HG03571 (cell line): ENCODE results near the gene DNAJB7.
"Not testable (repeated sequence)": the region's sequence is repeated elsewhere in the genome, so short reads cannot be mapped to it uniquely, and the experiment has no call there.

ENCODE experiments used
- ATAC-seq: cut with Tn5 transposase; IDR thresholded peaks from one replicate; pipeline ENCODE4 v1.9.1; 2021; ENCODE audit not compliant: unreplicated experiment

Gene DNAJB7

DNA sequence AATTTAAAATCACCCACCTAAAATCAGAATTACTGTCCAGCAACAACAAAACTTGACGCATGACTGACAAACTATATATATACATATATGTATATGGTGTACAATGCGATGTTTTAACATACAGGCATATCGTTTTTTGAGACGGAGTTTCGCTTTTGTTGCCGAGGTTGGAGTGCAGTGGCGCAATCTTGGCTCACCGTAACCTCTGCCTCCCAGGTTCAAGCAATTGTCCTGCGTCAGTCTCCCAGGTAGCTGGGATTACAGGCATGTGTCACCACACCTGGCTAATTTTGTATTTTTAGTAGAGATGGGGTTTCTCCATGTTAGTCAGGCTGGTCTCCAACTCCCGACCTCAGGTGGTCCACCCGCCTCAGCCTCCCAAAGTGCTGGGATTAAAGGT lies 16.1 kb downstream of the DNAJB7 start:
- not testable (repeated sequence) for ATAC-seq

DNA sequence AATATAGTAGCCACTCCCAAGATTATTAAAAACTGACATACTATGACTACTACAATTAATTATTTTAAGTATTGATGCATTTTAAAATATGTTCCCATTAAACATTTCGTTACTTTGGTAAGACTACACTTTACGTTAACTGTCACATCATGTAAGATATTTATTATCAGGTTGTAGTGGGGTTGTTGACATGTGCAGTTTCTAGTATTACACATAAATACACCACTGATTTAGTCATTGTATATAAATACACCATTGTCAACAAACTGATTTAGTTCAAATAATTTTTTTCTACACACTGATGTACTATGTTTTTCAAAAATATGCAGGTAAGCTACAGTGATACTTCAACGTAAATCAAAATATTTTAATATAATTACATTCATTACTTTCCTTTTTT lies 17.0 kb downstream of the DNAJB7 start:
- ATAC-seq: no peak

- no peak for ATAC-seq
Measured at GRCh38 chr22:40838486-40838885, 23.4 kb downstream of the DNAJB7 start.

GRCh38 chr22:40834619-40835018 lies 27.3 kb downstream of the DNAJB7 start:
- ATAC-seq: no peak

- ATAC-seq: no peak
Measured at GRCh38 chr22:40829131-40829530, 32.8 kb downstream of the DNAJB7 start.

DNA sequence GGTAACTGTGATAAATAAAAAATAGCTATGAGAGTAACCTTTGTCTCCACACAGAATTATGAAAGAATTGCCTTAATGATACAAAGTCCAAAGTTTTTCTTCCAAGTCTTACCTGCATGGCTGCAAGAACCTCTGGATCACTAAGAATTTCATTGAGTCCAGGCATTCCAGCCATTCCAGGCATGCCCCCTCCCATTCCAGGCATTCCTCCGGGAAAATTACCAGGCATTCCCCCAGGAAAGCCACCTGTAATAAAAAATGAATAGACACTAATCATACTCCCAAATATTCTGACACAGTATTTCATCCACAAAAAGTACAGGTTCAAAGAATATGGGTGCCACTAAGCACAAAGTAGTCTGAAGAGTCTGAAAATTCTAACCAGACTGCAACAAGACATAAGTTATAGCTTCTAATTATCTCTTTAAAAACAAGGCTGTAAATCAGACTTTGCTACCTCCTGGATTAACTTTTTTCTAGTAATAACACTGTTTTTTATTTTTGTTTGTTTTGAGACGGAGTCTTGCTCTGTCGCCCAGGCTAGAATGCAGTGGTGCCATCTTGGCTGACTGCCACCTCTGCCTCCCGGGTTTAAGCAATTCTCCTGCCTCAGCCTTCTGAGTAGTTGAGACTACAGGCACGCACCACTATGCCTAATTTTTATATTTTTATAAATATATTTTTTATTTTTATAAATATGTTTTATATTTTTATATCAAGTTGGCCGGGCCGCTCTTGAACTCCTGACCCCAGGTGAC lies 34.8 kb downstream of the DNAJB7 start:
- no peak for ATAC-seq

- not testable (repeated sequence) for ATAC-seq
Measured at GRCh38 chr22:40826292-40826691, 35.6 kb downstream of the DNAJB7 start.

GRCh38 chr22:40823426-40823825 lies 38.5 kb downstream of the DNAJB7 start:
- ATAC-seq: no peak

DNA sequence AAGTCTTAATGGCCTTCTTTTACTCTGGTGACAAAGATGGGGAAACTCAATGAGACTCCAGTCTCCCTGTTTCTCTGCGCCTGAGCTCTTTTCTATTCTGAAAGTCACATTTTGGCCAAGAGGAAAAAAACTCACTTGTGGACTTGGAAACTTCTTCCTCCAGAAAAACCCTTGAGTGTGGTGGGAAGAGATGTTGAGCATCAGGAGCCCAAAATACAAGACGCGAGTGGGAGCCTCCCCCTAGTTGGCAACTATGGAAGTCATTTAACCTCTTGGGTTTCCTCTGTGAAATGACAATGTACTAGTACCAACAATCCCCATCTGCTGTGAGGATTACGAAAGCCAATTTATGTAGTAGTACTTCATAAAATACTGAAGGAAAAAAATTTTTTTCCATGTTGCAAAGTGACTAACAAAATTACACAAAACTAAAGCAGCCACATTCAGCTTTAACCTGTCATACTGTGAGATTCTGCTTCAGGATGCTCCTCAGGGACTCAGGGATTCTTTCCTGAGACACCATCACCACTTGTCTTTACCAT lies 42.2 kb downstream of the DNAJB7 start:
- ATAC-seq: no peak

- ATAC-seq: peak; percentile 71
Measured at GRCh38 chr22:40818747-40819598, 42.9 kb downstream of the DNAJB7 start, which contains the start of gene SLC25A17. Gene SLC25A17 (minus strand): TSS chr22:40819346. CDS start chr22:40819248, 98 bp downstream.

GRCh38 chr22:40818192-40818746 lies 43.6 kb downstream of the DNAJB7 start:
- ATAC-seq: peak; percentile 5

DNA sequence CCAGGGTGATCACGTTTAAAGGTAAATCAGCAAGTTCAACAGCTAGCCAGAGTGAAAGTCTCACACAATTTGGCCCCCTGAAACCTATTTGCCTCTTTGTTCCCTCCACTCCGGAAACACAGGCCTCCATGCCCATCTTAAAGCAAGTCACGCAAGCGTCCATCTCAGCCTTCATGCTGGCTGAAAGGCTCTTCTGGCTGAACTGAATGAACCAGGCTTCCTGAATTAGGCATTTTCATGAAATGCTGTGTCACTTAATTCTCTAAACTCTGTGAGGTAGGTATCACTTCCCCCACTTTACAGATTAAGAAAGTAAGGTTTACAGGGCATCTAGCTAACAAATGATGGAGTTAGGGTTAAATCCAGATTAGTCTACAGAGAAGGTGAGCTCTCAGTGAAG lies 44.2 kb downstream of the DNAJB7 start:
- no peak for ATAC-seq

DNA sequence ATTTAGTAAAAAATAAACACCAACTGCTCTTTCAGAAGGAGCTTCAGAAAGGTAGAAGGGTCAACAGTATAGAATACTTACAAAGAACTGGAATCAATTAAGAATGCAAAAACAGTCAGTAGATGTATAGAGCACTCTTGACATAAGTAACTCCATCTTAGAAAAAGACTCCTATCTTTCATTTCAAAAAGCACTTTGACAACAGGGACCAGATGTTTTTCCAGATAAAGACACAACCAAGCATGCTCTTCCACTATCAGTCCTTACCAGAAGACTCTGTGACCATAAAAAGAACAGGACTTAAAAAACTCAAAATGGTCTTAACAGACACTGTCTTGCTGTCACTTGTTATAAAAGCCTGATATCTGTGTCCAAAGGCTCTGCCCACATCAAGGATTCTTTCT lies 48.0 kb downstream of the DNAJB7 start:
- ATAC-seq: no peak
